Endothelial cell of umbilical vein (primary cell): ENCODE measurements around the gene SMAD3. TPM values are rescaled to one million over a fixed set of nuclear protein-coding genes. Genes with fewer than 3 reads are reported as not detected.

Experiments
- BruUV-seq: library from RNA; stranded (reverse); fragments of 400-500 nt; replicated peaks from 2 replicates; lab custom pipeline; 2021; lab: Mats Ljungman, UMichigan
- CTCF ChIA-PET: fragments of 300-600, 350-600 bp; sonication (Branson Sonifier 250); formaldehyde crosslinking; loops from one replicate; lab custom pipeline; 2021; ENCODE audit warnings: antibody characterized with exemption, inconsistent platforms; lab: Charles Lee
- POLR2A ChIA-PET: fragments of 300-600, 350-600 bp; sonication (Branson Sonifier 250); formaldehyde crosslinking; loops from one replicate; lab custom pipeline; 2021; ENCODE audit warnings: antibody characterized with exemption, inconsistent platforms; lab: Charles Lee
- DNase-seq: peaks from one replicate; pipeline ENCODE4 v3.0.0-alpha.2; 2011; ENCODE audit warnings: low read depth, low spot score
- FAIRE-seq: peaks from 2 replicates; lab custom pipeline; 2011; peaks lifted over from hg19 to GRCh38; lab: Jason Lieb, UNC
- H2AFZ ChIP-seq: 2 replicates; pipeline ENCODE4 v1.6.0; 2012; ENCODE audit warnings: low read depth, low read length, control low read depth, inconsistent platforms
- H3K27ac ChIP-seq: 2 replicates; pipeline ENCODE4 v1.5.1; 2011; ENCODE audit warnings: low read depth, mild to moderate bottlenecking, control low read depth, low read length, moderate library complexity; ENCODE audit not compliant: insufficient read depth
- H3K27me3 ChIP-seq, 2 experiments: 2 replicates each; pipeline versions ENCODE4 v1.6.0 to v1.6.1; 2011; ENCODE audit warnings: low read length in 2 of 2, mixed read lengths in 1 of 2; ENCODE audit not compliant: control insufficient read depth in 2 of 2, insufficient read depth in 2 of 2
- H3K36me3 ChIP-seq, 2 experiments: 2 replicates in 1 of 2; 3 replicates in 1 of 2; pipeline ENCODE4 v1.5.1; 2011; ENCODE audit warnings: low read length in 2 of 2, mild to moderate bottlenecking in 1 of 2, moderate library complexity in 1 of 2; ENCODE audit not compliant: control insufficient read depth in 2 of 2, insufficient read depth in 2 of 2; ENCODE audit errors: extremely low read depth in 1 of 2
- H3K4me1 ChIP-seq: 3 replicates; pipeline ENCODE4 v1.5.1; 2011; ENCODE audit warnings: mild to moderate bottlenecking, low read length; ENCODE audit not compliant: control insufficient read depth, insufficient read depth; ENCODE audit errors: extremely low read depth
- H3K4me2 ChIP-seq: 2 replicates; pipeline ENCODE4 v1.6.1; 2011; ENCODE audit warnings: low read length, control low read depth, mixed read lengths; ENCODE audit not compliant: insufficient read depth
- H3K4me3 ChIP-seq, 3 experiments: fragments of 200-600 bp in 1 of 3; sonication (generic), shearing (Covaris generic) in 1 of 3; replicated peaks in 1 of 3; 2 replicates each; pipeline ENCODE4 v1.5.1; 2011 to 2016; ENCODE audit warnings: control low read depth in 3 of 3, low read length in 3 of 3, mild to moderate bottlenecking in 2 of 3, inconsistent platforms in 1 of 3, low read depth in 1 of 3, moderate library complexity in 1 of 3; ENCODE audit not compliant: insufficient read depth in 1 of 3
- H3K79me2 ChIP-seq: 2 replicates; pipeline ENCODE4 v1.6.0; 2012; ENCODE audit warnings: low read length, inconsistent platforms; ENCODE audit not compliant: control insufficient read depth, insufficient read depth
- H3K9ac ChIP-seq: replicated peaks from 2 replicates; pipeline ENCODE3; 2011; ENCODE audit warnings: low read length, control low read depth; ENCODE audit not compliant: insufficient read depth; ENCODE audit errors: extremely low read depth
- H3K9me1 ChIP-seq: replicated peaks from 3 replicates; pipeline ENCODE4 v1.6.0; 2011; ENCODE audit warnings: mild to moderate bottlenecking, low read length; ENCODE audit not compliant: control insufficient read depth, insufficient read depth; ENCODE audit errors: extremely low read depth
- H3K9me3 ChIP-seq: replicated peaks from 2 replicates; pipeline ENCODE4 v1.5.1; 2012; ENCODE audit warnings: low read length, inconsistent platforms; ENCODE audit not compliant: control insufficient read depth, insufficient read depth
- H4K20me1 ChIP-seq: replicated peaks from 2 replicates; pipeline ENCODE3; 2011; ENCODE audit warnings: mild to moderate bottlenecking, low read length; ENCODE audit not compliant: control insufficient read depth, insufficient read depth; ENCODE audit errors: extremely low read depth
- EZH2 ChIP-seq: IDR thresholded peaks from 2 replicates; pipeline ENCODE4 v1.6.1; 2012; ENCODE audit warnings: borderline replicate concordance, low read depth, mild to moderate bottlenecking, moderate library complexity, low read length, inconsistent platforms; ENCODE audit not compliant: severe bottlenecking
- FOS ChIP-seq: IDR thresholded peaks from 2 replicates; pipeline ENCODE4 v1.6.1; 2011; ENCODE audit warnings: mild to moderate bottlenecking, low read length, moderate library complexity, borderline replicate concordance; ENCODE audit not compliant: insufficient read depth
- GATA2 ChIP-seq: IDR thresholded peaks from 2 replicates; pipeline ENCODE4 v1.7.0; 2011; ENCODE audit warnings: low read depth, mild to moderate bottlenecking, moderate library complexity, mixed read lengths, low read length; ENCODE audit not compliant: insufficient read length, insufficient read depth
- JUN ChIP-seq: IDR thresholded peaks from 2 replicates; pipeline ENCODE4 v1.6.1; 2011; ENCODE audit warnings: borderline replicate concordance, low read depth; ENCODE audit not compliant: insufficient read length, insufficient read depth
- MYC ChIP-seq: IDR thresholded peaks from one replicate; pipeline ENCODE4 v1.6.1; 2011; ENCODE audit warnings: mild to moderate bottlenecking, low read depth, low read length
- POLR2A ChIP-seq: IDR thresholded peaks from 2 replicates; pipeline ENCODE4 v1.6.1; 2012; ENCODE audit warnings: low read depth, mild to moderate bottlenecking, control low read depth, low read length
- POLR2AphosphoS5 ChIP-seq: IDR thresholded peaks from 2 replicates; pipeline ENCODE4 v1.6.1; 2012; ENCODE audit warnings: low read depth, mild to moderate bottlenecking, control low read depth, low read length, moderate library complexity; ENCODE audit not compliant: insufficient read depth
- dilution Hi-C: fragments of 300-500 bp; cut with MboI; formaldehyde crosslinking; loops from one replicate; pipeline ENCODE4 v1.15.0; 2019; ENCODE audit warnings: low sequenced_read_pairs; ENCODE audit not compliant: extremely low pct_ligation_motif_present
- intact Hi-C: fragments of 100-400 bp; cut with micrococcal nuclease; formaldehyde crosslinking; loops from one replicate; pipeline ENCODE4 v1.10.0; 2022
- polyA plus RNA-seq, 4 experiments: library from polyadenylated mRNA; depleted of rRNA in 3 of 4; stranded (reverse) in 3 of 4; unstranded in 1 of 4; fragments of >200 nt; gene quantifications; 2 replicates each; pipeline versions ENCODE4 v1.2.1 to v1.2.3, GENCODE V29; 2011 to 2012; ENCODE audit warnings: missing spikeins in 1 of 4
- total RNA-seq: library from RNA; stranded (reverse); gene quantifications from 2 replicates; pipeline ENCODE4 v1.2.3, GENCODE V29; 2021
- TF ChIP-seq, protein P1 (sequence below), 2 donors: IDR thresholded peaks; 1 replicate in 1 of 2; 2 replicates in 1 of 2; pipeline ENCODE4 v1.5.1; 2011; ENCODE audit warnings: low read length in 2 of 2, mild to moderate bottlenecking in 2 of 2, moderate library complexity in 2 of 2, control low read depth in 1 of 2, inconsistent platforms in 1 of 2, low read depth in 1 of 2; ENCODE audit not compliant: insufficient read depth in 1 of 2; ENCODE audit errors: extremely low read depth in 1 of 2
- TF ChIP-seq, protein P2 (sequence below): IDR thresholded peaks from 2 replicates; pipeline ENCODE4 v1.6.1; 2011; ENCODE audit not compliant: insufficient read depth, insufficient read length

SMAD3 gene
- total and polyA plus RNA-seq, 2 donors (not counting 3 experiments of a cell fraction or from before 2014, with no cell fraction given), result 56.4 to 88.2 TPM

DNA sequence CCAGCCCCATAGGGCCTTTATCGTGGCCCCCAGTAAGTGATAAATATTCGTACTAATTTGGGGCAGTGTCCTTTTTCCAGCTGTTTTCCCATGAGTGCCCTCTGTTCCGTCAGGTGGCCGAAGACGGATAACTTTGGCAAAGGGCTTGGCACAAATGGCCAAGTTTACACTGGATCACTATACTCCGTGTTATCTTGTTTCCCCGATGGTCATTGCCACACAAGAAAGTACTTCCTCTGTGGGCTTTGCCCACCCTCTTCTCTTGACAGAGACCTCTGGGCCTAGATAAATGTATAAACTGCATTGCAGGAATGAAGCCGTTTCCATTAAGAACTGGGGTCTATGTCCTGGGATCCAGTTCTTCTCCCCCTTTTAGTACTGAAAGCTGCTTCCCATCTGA is 39.1 kb downstream of the SMAD3 start:
- Histone ChIP-seq H3K27me3 (no peaks in the 10 kb centered on the region), H3K9me3 (no peaks in the 10 kb centered on the region), H3K9ac (peak overlapping the region; percentile 74), H2AFZ (no peak overlapping the region), H3K79me2 (peaks cover 86% of the 10 kb centered on the region), H3K9me1 (no peaks in the 10 kb centered on the region), H3K4me1 (peaks cover 87% of the 10 kb centered on the region), H3K4me2 (peak overlapping the region; percentile 47), H3K4me3 (no peak overlapping the region), H3K36me3 (no peaks in the 10 kb centered on the region), H4K20me1 (no peaks in the 10 kb centered on the region), H3K27ac (peak overlapping the region; percentile 95)
- BruUV-seq, result no TSS peak
- peak; percentile 51 for DNase-seq
- POLR2A ChIA-PET, result interaction anchor here (2.1 kb wide), 1 partner anchor 74 kb away, joined by 7 read pairs; no protein-coding TSS in a partner anchor
- dilution Hi-C loops (no loop called here), intact Hi-C loops (loop anchor here (2.0 kb wide), 2 partner anchors 56 to 80 kb away; no protein-coding TSS in a partner anchor)
- TF ChIP-seq GATA2 (peak; percentile 23), POLR2A (no peak), MYC (no peak), POLR2AphosphoS5 (peak; percentile 8)
- no peak for FAIRE-seq
- CTCF ChIA-PET, result interaction anchor here (0.7 to 2.4 kb wide), 14 partner anchors 9 to 158 kb away, joined by 3 to 12 read pairs (median 5); partner anchors contain the start of gene SMAD3

DNA sequence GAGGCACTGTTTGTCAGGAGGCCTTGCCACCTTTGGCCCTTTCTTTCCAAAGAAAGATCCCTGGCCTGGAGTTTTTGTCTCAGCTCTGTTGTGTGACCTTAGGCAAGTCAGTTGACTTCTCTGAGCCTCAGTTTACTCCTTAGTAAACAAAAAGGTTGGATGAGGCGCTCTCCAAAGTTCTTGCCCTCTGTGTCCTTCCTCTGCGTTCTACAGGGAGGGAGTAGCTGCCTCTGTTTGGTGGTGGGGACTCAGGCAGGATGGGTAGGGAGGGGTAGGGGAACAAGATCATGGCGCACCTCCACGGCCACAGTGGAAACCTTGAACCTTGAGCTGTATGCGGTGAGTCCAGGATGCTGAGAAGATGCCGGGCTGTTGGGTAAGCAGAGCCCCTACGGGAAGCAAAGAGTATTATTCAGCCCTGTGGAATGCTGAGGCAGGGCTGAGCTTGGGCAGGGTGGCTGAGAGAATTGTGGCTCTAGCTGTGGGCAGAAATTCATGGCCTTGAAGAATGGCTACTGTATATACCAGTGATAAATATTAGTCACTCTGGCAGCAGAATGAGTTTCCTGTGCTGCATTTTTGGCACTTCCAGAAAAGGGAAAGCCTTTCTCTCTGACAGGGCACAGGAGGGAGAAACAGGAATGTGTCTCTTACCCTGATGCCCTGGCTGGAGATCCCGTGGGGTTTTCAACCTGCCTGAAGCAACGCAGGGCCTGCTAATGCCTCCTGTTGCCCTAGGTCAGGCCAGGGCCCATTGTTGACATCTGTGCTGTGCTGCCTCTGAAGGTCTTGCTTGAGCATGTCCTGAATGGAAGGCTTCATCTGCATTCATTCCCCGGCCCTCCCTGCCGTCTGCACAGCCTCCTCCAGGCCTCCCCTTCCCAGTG is 39.9 kb downstream of the SMAD3 start:
- Histone ChIP-seq H3K4me2 (peak overlapping the region; percentile 47), H3K9ac (peak overlapping the region; percentile 74), H3K79me2 (peaks cover 88% of the 10 kb centered on the region), H3K36me3 (no peaks in the 10 kb centered on the region), H3K27me3 (no peaks in the 10 kb centered on the region), H2AFZ (no peak overlapping the region), H4K20me1 (no peaks in the 10 kb centered on the region), H3K4me3 (no peak overlapping the region), H3K4me1 (peaks cover 95% of the 10 kb centered on the region), H3K9me1 (no peaks in the 10 kb centered on the region), H3K9me3 (no peaks in the 10 kb centered on the region), H3K27ac (peak overlapping the region; percentile 95)
- intact Hi-C loops, result loop anchor here (1.0 to 5.0 kb wide), 10 partner anchors 14 to 158 kb away; partner anchors contain the start of genes AAGAB, IQCH and SMAD3
- BruUV-seq, result TSS peak; percentile 57
- POLR2A ChIA-PET, result interaction anchor here (0.8 to 2.1 kb wide), 3 partner anchors 11 to 73 kb away, joined by 3 to 7 read pairs (median 3); partner anchors contain the start of gene SMAD3
- no peak for TF ChIP-seq EZH2
- TF ChIP-seq MYC, result no peak
- TF ChIP-seq, protein P1, sequence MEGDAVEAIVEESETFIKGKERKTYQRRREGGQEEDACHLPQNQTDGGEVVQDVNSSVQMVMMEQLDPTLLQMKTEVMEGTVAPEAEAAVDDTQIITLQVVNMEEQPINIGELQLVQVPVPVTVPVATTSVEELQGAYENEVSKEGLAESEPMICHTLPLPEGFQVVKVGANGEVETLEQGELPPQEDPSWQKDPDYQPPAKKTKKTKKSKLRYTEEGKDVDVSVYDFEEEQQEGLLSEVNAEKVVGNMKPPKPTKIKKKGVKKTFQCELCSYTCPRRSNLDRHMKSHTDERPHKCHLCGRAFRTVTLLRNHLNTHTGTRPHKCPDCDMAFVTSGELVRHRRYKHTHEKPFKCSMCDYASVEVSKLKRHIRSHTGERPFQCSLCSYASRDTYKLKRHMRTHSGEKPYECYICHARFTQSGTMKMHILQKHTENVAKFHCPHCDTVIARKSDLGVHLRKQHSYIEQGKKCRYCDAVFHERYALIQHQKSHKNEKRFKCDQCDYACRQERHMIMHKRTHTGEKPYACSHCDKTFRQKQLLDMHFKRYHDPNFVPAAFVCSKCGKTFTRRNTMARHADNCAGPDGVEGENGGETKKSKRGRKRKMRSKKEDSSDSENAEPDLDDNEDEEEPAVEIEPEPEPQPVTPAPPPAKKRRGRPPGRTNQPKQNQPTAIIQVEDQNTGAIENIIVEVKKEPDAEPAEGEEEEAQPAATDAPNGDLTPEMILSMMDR (IDR thresholded peaks at IDR 0.05; ENCODE audit: extremely low read depth in 1 of 2, insufficient read depth in 1 of 2, low read depth in 1 of 2, low read length in 2 of 2), result peak; percentile 7 to 27
- TF ChIP-seq FOS, result peak; percentile 93
- peak; percentile 87 for TF ChIP-seq POLR2AphosphoS5
- peak; percentile 75 for TF ChIP-seq GATA2
- peak; percentile 74 for TF ChIP-seq JUN
- no peak for TF ChIP-seq POLR2A
- TF ChIP-seq, protein P2, sequence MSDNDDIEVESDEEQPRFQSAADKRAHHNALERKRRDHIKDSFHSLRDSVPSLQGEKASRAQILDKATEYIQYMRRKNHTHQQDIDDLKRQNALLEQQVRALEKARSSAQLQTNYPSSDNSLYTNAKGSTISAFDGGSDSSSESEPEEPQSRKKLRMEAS, result no peak
- CTCF ChIA-PET, result interaction anchor here (0.7 to 2.4 kb wide), 23 partner anchors 8 to 159 kb away, joined by 3 to 12 read pairs (median 4); partner anchors contain the start of gene SMAD3
- peak; percentile 96 for DNase-seq
- peak; percentile 89 for FAIRE-seq
- dilution Hi-C loops, result no loop called here
